HUES48 (cell line): Measurements from ENCODE around the gene HOXC13.
A peak's percentile ranks its signal among the peaks of the same experiment; 100 is the strongest.

ENCODE experiments used
- H3K27ac ChIP-seq: one replicate; pipeline ENCODE4 v1.7.0; 2013; ENCODE audit warnings: low read depth, low read length, inconsistent platforms
- H3K27me3 ChIP-seq: 2 replicates; pipeline ENCODE4 v1.6.1; 2013; ENCODE audit warnings: mild to moderate bottlenecking, low read length; ENCODE audit not compliant: control insufficient read depth, insufficient read depth
- H3K36me3 ChIP-seq: 2 replicates; pipeline ENCODE4 v1.6.1; 2013; ENCODE audit warnings: low read length; ENCODE audit not compliant: control insufficient read depth, insufficient read depth
- H3K4me1 ChIP-seq: 2 replicates; pipeline ENCODE4 v1.6.1; 2013; ENCODE audit warnings: mild to moderate bottlenecking, low read length; ENCODE audit not compliant: control insufficient read depth, insufficient read depth
- H3K4me3 ChIP-seq: 2 replicates; pipeline ENCODE4 v1.5.1; 2013; ENCODE audit warnings: mild to moderate bottlenecking, low read depth, low read length
- H3K9ac ChIP-seq: 2 replicates; pipeline ENCODE4 v1.6.1; 2013; ENCODE audit warnings: mild to moderate bottlenecking, low read depth, low read length, moderate library complexity
- H3K9me3 ChIP-seq: 2 replicates; pipeline ENCODE4 v1.6.1; 2013; ENCODE audit warnings: low read length; ENCODE audit not compliant: control insufficient read depth, insufficient read depth

Gene HOXC13

GRCh38 chr12:53929527-53929926 is 9.1 kb upstream of the HOXC13 start:
- Histone ChIP-seq H3K27ac (no peak overlapping the region), H3K4me1 (no peaks in the 10 kb centered on the region), H3K9me3 (no peaks in the 10 kb centered on the region), H3K9ac (no peak overlapping the region), H3K36me3 (no peaks in the 10 kb centered on the region), H3K27me3 (peaks cover 100% of the 10 kb centered on the region), H3K4me3 (no peak overlapping the region)

DNA sequence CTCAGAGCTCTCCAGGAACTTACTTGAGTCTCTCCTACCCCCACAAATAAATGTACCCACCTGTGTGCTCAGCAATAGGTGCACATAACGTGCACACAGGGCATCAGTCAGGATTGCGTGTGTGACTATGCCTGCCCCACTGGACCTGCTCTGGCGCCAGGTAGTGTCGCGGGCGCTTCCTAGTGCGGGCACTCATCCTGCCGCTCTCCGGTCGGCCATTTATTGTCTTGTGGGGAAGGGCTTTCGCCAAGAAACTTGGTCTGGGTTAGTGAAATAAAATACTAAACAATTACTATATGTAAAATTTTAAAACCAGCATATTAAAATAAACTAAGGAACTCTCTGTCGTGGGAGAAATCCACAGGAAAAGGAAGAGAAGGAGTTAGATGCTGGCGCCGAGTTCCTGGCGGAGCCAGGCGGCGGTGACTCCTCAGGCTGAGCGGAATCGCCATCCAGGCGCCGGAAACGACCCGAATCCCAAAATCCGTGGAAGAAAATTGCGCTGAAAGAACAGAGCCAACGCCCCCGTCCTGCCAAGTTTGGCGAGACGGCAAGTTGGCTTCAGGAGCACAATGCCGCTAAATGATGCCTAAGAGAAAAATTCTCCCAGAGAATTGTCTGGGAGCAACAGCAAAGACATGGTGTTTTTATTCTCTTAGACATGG is 7.9 kb upstream of the HOXC13 start:
- no peak overlapping the region for H3K9ac ChIP-seq
- H3K36me3 ChIP-seq, result no peaks in the 10 kb centered on the region
- peaks cover 100% of the 10 kb centered on the region for H3K27me3 ChIP-seq
- no peaks in the 10 kb centered on the region for H3K9me3 ChIP-seq
- H3K27ac ChIP-seq, result no peak overlapping the region
- H3K4me3 ChIP-seq, result no peak overlapping the region
- no peaks in the 10 kb centered on the region for H3K4me1 ChIP-seq

- Histone ChIP-seq H3K27me3 (peaks cover 100% of the 10 kb centered on the region), H3K27ac (no peak overlapping the region), H3K9ac (no peak overlapping the region), H3K36me3 (no peaks in the 10 kb centered on the region), H3K4me1 (no peaks in the 10 kb centered on the region), H3K4me3 (no peak overlapping the region), H3K9me3 (no peaks in the 10 kb centered on the region)
Observed at GRCh38 chr12:53931844-53932581, 6.6 kb upstream of the HOXC13 start.

DNA sequence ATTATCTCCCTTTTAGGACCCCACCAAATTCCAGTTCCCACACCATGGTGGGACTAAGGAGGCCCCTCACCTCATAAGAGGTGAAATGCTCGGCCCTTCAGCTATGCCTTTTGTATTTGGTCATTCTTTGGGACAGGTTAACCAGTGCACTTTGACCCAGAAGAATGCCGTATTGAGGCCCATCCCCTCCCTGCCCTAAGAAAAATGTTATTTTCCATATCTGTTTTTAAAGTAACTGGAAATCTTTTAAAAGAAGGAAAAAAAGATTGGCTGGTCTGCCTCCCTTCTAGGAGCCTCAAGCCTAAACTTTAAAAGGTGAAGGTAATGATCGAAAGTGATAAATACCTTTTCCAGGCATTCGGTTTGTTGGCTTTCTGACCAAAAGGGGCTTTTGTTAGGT is 5.7 kb upstream of the HOXC13 start:
- no peaks in the 10 kb centered on the region for H3K4me1 ChIP-seq
- peaks cover 100% of the 10 kb centered on the region for H3K27me3 ChIP-seq
- no peaks in the 10 kb centered on the region for H3K36me3 ChIP-seq
- H3K4me3 ChIP-seq, result no peak overlapping the region
- H3K9me3 ChIP-seq, result no peaks in the 10 kb centered on the region
- no peak overlapping the region for H3K9ac ChIP-seq
- H3K27ac ChIP-seq, result no peak overlapping the region

DNA sequence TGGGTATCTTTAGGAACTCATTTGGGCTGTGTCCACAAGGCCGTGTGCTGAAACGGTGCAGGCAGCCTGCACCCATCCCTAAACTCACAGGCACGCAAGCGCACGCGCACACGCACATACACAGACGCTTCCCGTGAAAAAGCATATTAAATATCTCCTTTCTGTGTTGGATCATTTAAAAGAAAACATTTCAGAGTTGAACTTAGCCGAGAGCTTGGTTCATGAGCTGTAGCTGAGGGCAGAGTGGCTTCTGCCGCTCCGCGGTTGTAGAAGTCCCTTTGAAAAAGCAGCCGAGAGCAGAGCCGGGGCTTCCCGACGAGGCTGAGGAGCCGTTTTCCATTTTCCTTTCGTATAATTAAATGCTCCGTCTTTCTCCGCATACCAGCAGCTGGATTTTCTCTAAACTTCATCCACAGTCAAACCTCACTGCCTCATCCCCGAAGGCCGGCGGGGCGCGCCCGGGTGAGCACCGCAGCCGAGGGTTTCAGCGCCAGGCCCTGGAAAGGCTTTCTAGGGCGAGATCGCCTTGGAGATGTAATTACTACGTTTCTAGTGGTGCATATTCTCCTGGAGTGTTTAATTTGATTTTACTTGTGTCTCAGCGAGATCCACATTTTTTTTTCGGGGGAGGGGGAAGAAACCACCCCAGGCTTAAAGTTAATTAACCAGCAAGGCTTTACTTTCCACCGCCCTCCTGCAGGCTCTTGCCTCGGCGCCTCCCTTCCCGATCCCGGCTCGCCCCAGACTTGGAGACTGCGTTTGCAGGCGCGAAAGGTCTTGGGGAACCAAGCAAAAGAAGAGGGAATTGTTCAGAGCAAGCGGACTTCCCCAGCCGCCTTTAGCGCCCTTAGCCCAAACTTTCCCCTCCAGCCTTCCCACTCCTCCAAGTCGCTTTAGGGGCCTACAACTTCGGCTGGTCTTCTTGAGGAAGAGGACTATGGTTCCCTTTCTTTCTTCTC is 3.0 kb upstream of the HOXC13 start:
- Histone ChIP-seq H3K4me3 (no peak overlapping the region), H3K27me3 (peaks cover 99% of the 10 kb centered on the region), H3K4me1 (no peaks in the 10 kb centered on the region), H3K9me3 (no peaks in the 10 kb centered on the region), H3K9ac (no peak overlapping the region), H3K27ac (no peak overlapping the region), H3K36me3 (no peaks in the 10 kb centered on the region)

DNA sequence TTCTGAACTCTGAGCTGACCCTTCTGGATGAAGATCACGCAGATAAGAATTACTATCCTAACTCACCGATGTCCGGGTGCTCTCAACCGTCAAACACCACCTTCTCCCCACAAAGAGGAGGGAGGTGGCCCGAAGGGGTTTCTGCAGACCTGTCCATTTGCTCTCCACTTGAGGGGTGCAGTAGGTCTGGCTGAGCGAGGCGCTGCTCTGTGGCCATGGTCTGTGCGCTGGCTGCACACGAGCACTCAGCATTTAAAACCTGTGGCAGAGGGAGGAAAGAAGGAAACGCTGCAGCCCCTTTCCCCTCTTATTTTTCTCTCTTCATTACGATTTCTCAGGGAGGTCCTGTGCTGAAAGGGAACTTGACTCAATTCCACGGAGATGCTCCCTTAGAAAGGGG is 1.5 kb upstream of the HOXC13 start:
- Histone ChIP-seq H3K4me3 (no peak overlapping the region), H3K9me3 (no peaks in the 10 kb centered on the region), H3K27ac (no peak overlapping the region), H3K9ac (no peak overlapping the region), H3K36me3 (no peaks in the 10 kb centered on the region), H3K4me1 (no peaks in the 10 kb centered on the region), H3K27me3 (peaks cover 99% of the 10 kb centered on the region)

GRCh38 chr12:53937596-53938325 is 870 bp upstream of the HOXC13 start:
- no peaks in the 10 kb centered on the region for H3K4me1 ChIP-seq
- peaks cover 99% of the 10 kb centered on the region for H3K27me3 ChIP-seq
- H3K4me3 ChIP-seq, result no peak overlapping the region
- H3K9ac ChIP-seq, result no peak overlapping the region
- no peaks in the 10 kb centered on the region for H3K36me3 ChIP-seq
- no peak overlapping the region for H3K27ac ChIP-seq
- H3K9me3 ChIP-seq, result no peaks in the 10 kb centered on the region

- Histone ChIP-seq H3K9me3 (no peaks in the 10 kb centered on the region), H3K4me1 (no peaks in the 10 kb centered on the region), H3K27me3 (peaks cover 99% of the 10 kb centered on the region), H3K27ac (no peak overlapping the region), H3K9ac (no peak overlapping the region), H3K4me3 (peak overlapping the region; percentile 3; the same call in 1 of the 2 replicates), H3K36me3 (no peaks in the 10 kb centered on the region)
Observed at GRCh38 chr12:53939141-53940108, 794 bp downstream of the HOXC13 start.

- H3K27me3 ChIP-seq, result peaks cover 99% of the 10 kb centered on the region
- no peaks in the 10 kb centered on the region for H3K9me3 ChIP-seq
- no peaks in the 10 kb centered on the region for H3K36me3 ChIP-seq
- H3K4me1 ChIP-seq, result no peaks in the 10 kb centered on the region
- H3K27ac ChIP-seq, result no peak overlapping the region
- H3K9ac ChIP-seq, result no peak overlapping the region
- H3K4me3 ChIP-seq, result no peak overlapping the region
Observed at GRCh38 chr12:53940443-53941014, 1.9 kb downstream of the HOXC13 start.
